Middle frontal gyrus (tissue), 1 donor: ENCODE results near the gene CNDP2.
"Not testable (repeated sequence)": the region's sequence is repeated elsewhere in the genome, so short reads cannot be mapped to it uniquely, and the experiment has no call there.

Source experiments
- DNase-seq: peaks from one replicate; pipeline ENCODE4 v3.0.0-alpha.2; 2015; ENCODE audit warnings: low spot score; ENCODE audit errors: extremely low spot score

CNDP2 gene

GRCh38 chr18:74534981-74535649 lies 39.0 kb downstream of the CNDP2 start:
- no peak for DNase-seq

- DNase-seq: no peak
Observed at GRCh38 chr18:74539289-74539688, 43.1 kb downstream of the CNDP2 start.

GRCh38 chr18:74540652-74541421 lies 44.7 kb downstream of the CNDP2 start:
- no peak for DNase-seq

GRCh38 chr18:74541703-74542555 lies 45.8 kb downstream of the CNDP2 start:
- peak; percentile 40 for DNase-seq

- DNase-seq: no peak
Observed at GRCh38 chr18:74544898-74545297, 48.7 kb downstream of the CNDP2 start.

GRCh38 chr18:74546007-74546406 lies 49.8 kb downstream of the CNDP2 start:
- DNase-seq: no peak

GRCh38 chr18:74546751-74547530 lies 50.8 kb downstream of the CNDP2 start:
- no peak for DNase-seq

- no peak for DNase-seq
Observed at GRCh38 chr18:74547860-74548259, 51.7 kb downstream of the CNDP2 start.

GRCh38 chr18:74549591-74550104 lies 53.5 kb downstream of the CNDP2 start:
- no peak for DNase-seq

- DNase-seq: no peak
Observed at GRCh38 chr18:74550886-74551285, 54.7 kb downstream of the CNDP2 start.

GRCh38 chr18:74551452-74551851 lies 55.3 kb downstream of the CNDP2 start:
- no peak for DNase-seq

- peak; percentile 77 for DNase-seq
Observed at GRCh38 chr18:74551936-74552555, 55.9 kb downstream of the CNDP2 start.

- no peak for DNase-seq
Observed at GRCh38 chr18:74556126-74556525, 60.0 kb downstream of the CNDP2 start.

- DNase-seq: no peak
Observed at GRCh38 chr18:74558096-74558495, 61.9 kb downstream of the CNDP2 start.

GRCh38 chr18:74562131-74562730 lies 66.1 kb downstream of the CNDP2 start:
- no peak for DNase-seq

- no peak for DNase-seq
Observed at GRCh38 chr18:74562775-74563174, 66.6 kb downstream of the CNDP2 start.

GRCh38 chr18:74563999-74564398 lies 67.8 kb downstream of the CNDP2 start:
- DNase-seq: no peak

- DNase-seq: not testable (repeated sequence)
Observed at GRCh38 chr18:74565164-74565563, 69.0 kb downstream of the CNDP2 start.

GRCh38 chr18:74565993-74566392 lies 69.8 kb downstream of the CNDP2 start:
- DNase-seq: not testable (repeated sequence)

- no peak for DNase-seq
Observed at GRCh38 chr18:74567822-74568221, 71.7 kb downstream of the CNDP2 start.
